GM12873 (cell line): ENCODE measurements around the gene GXYLT2.

Source experiments
- CTCF ChIP-seq: IDR thresholded peaks from 2 replicates; pipeline ENCODE4 v1.5.1; 2012; ENCODE audit warnings: low read depth, mild to moderate bottlenecking, moderate library complexity, low read length, control low read depth; ENCODE audit not compliant: insufficient read depth; ENCODE audit errors: missing control alignments

GXYLT2 gene

GRCh38 chr3:72947715-72948490 is 60.1 kb downstream of the GXYLT2 start:
- TF ChIP-seq CTCF: no peak

DNA sequence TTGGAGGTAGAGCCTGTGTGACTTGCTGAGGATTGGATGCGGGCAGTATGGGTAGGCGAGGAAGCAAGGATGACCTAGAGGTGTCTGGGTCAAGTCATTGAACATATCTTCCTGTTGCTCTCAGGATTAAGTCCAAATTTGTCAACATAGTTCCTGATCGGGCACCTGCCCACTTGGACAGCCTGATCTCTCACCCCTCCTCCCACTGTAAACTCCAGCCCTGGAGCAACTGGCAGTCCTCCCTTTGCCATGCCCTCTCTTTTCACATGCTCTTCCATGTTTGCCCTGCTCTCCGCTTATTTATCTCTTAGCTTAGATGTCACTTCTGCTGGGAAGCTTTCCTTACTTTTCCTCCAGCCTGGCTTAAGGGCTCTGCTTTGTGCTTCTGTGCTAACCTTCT is 61.2 kb downstream of the GXYLT2 start:
- no peak for TF ChIP-seq CTCF

DNA sequence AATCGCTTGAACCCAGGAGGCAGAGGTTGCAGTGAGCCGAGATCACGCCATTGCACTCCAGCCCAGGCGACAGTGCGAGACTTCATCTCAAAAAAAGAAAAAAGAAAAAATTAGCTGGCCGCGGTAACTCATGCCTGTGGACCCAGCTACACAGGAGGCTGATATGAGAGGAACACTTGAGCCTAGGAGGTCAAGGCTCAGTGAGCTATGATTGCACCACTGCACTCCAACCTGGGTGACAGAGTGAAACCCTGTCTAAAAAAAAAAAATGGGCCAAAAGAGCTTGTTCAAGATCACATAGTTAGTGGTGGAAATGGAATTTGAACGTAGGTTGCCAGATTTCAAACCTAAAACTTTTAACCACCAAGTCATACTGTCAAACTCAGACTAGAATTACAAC is 62.5 kb downstream of the GXYLT2 start:
- TF ChIP-seq CTCF: no peak

DNA sequence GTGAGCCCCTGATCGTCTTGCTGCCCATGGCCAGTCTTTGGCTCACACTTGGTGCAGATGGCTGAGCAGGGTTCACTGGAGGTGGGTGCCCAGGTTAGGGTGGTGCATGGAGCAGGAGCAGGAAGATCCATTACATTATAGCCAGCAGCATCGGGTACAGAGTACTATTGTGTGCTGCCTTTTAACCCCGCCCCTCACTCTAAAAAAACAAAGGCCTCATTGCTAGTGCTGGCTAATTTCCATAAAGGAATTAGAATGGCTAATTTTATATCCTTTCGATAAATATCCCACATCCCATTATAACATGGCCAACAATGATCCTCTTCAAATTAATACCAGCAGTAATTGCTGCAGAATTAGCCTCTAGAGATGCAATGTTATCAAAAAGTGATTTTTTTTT is 63.0 kb downstream of the GXYLT2 start:
- TF ChIP-seq CTCF: no peak

DNA sequence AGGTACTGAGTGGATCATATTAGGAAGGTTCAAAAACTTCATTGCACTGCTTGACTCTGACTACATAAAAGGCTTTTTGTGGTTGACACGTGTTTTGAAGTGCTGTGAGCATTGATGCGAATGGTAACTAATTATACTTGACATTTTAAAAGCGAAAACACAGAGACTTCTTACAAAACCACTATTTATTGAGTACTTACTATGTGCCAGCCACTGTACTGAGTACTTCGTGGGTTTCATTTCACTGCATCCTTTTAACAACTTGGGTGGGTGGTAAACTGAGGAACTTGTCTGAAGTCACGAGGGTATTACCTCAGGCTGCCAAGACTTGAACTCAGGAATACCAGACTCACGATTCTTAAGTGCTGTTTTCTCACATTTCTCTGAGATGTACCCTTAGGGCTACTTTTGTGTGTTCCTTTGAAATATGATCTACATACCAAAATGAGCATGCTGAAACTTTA is 63.4 kb downstream of the GXYLT2 start:
- TF ChIP-seq CTCF: no peak

DNA sequence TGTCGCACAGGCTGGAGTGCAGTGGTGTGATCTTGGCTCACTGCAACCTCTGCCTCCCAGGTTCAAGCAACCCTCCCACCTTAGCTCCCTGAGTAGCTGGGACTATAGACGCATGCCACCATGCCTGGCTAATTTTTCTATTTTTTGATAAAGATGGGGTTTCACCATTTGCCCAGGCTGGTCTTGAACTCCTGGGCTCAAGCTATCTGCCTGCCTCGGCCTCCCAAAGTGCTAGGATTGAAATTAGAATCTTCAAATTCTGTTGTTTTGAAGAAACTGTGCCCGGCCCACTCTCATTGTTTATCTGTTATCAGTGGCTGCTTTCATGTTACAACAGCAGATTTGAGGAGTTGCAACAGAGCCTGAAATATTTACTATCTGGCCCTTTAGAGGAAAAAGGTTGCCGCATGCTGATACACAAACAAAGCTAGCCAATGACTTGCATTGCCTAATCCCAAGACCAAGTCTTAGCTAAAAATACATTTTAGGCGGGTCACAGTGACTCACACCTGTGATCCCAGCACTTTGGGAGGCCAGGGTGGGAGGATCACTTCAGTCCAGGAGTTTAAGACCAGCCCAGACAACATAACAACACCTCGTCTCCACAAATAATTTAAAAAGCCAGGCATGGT is 65.6 kb downstream of the GXYLT2 start:
- no peak for TF ChIP-seq CTCF

DNA sequence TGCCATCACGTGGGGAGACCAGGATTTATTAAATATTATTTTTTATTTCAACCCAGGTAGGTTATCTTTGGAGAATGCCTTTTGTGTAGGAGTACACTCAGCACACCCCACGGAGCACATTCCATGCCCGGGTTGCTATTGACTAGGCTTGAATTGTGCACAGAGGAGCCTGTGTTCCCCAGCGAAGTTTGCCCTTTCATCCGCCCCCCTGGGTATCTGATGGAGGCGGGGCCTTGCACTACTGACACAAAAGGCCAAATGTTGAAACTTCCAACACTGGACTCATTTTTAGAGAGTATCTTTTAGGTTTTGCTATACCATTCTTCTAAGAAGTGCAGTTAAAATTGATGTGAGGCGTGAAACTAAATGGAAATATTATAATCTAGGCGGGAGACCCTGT is 69.5 kb downstream of the GXYLT2 start:
- no peak for TF ChIP-seq CTCF
